GM12878 (cell line): ENCODE results near the gene SLC25A13. TPM values are rescaled to one million over a fixed set of nuclear protein-coding genes. Genes with fewer than 3 reads are reported as not detected.

ENCODE experiments used
- ATAC-seq: fragments of 200-7000 bp; cut with Tn5 transposase; 3 replicates; pipeline ENCODE4 v1.9.1; 2020; ENCODE audit warnings: mild to moderate bottlenecking, moderate library complexity
- BruUV-seq: library from RNA; stranded (reverse); fragments of 400-500 nt; replicated peaks from 2 replicates; lab custom pipeline; 2021; lab: Mats Ljungman, UMichigan
- CTCF ChIA-PET: fragments of 300-600 bp; sonication (Branson Sonifier 250); formaldehyde crosslinking; extraction: SDS; loops from one replicate; lab custom pipeline; 2021; ENCODE audit warnings: inconsistent platforms; lab: Yijun Ruan, JAX
- POLR2A ChIA-PET: fragments of 350-600 bp; formaldehyde crosslinking; extraction: SDS; loops from one replicate; lab custom pipeline; 2021; ENCODE audit warnings: inconsistent platforms; lab: Charles Lee
- RAD21 ChIA-PET: fragments of 300-600 bp; sonication (Branson Sonifier 250); formaldehyde crosslinking; loops from one replicate; lab custom pipeline; 2023; ENCODE audit warnings: antibody characterized with exemption; ENCODE audit not compliant: unreplicated experiment; lab: Charles Lee
- SMC1A ChIA-PET: fragments of 300-600 bp; sonication (Branson Sonifier 250); formaldehyde crosslinking; loops from one replicate; lab custom pipeline; 2023; ENCODE audit not compliant: unreplicated experiment, uncharacterized antibody; lab: Charles Lee
- DNase-seq: peaks from one replicate; pipeline ENCODE4 v3.0.0-alpha.2; 2011; ENCODE audit warnings: low read depth, low spot score
- FAIRE-seq: peaks from 3 replicates; lab custom pipeline; 2011; peaks lifted over from hg19 to GRCh38; lab: Jason Lieb, UNC
- H2AFZ ChIP-seq: 2 replicates; pipeline ENCODE4 v1.6.0; 2011; ENCODE audit warnings: low read depth, low read length, control low read depth; ENCODE audit not compliant: control insufficient read depth
- H3K27ac ChIP-seq: 2 replicates; pipeline ENCODE4 v1.5.1; 2011; ENCODE audit warnings: control low read depth; ENCODE audit not compliant: control insufficient read depth, insufficient read depth
- H3K27me3 ChIP-seq, 2 experiments: replicated peaks in 1 of 2; 2 replicates each; pipeline versions ENCODE4 v1.6.0 to v1.6.1; 2011; ENCODE audit warnings: low read length in 1 of 2; ENCODE audit not compliant: control insufficient read depth in 2 of 2, insufficient read depth in 2 of 2
- H3K36me3 ChIP-seq, 2 experiments: 2 replicates each; pipeline ENCODE4 v1.5.1; 2011; ENCODE audit warnings: low read length in 1 of 2; ENCODE audit not compliant: control insufficient read depth in 2 of 2, insufficient read depth in 2 of 2
- H3K4me1 ChIP-seq: 2 replicates; pipeline ENCODE4 v1.6.1; 2011; ENCODE audit warnings: mild to moderate bottlenecking, low read length, moderate library complexity, mixed read lengths; ENCODE audit not compliant: control insufficient read depth, insufficient read depth
- H3K4me2 ChIP-seq: 2 replicates; pipeline ENCODE4 v1.6.0; 2011; ENCODE audit warnings: control low read depth; ENCODE audit not compliant: control insufficient read depth, insufficient read depth
- H3K4me3 ChIP-seq: fragments of 200-600 bp; sonication (generic); 2 replicates; pipeline ENCODE4 v1.5.1; 2016
- H3K79me2 ChIP-seq: 2 replicates; pipeline ENCODE4 v1.6.0; 2011; ENCODE audit warnings: low read length; ENCODE audit not compliant: control insufficient read depth, insufficient read depth
- H3K9ac ChIP-seq: 2 replicates; pipeline ENCODE4 v1.8.0; 2011; ENCODE audit warnings: low read length, control low read depth, mixed read lengths; ENCODE audit not compliant: control insufficient read depth, insufficient read depth
- H3K9me3 ChIP-seq: replicated peaks from 3 replicates; pipeline ENCODE4 v1.5.1; 2011; ENCODE audit warnings: mild to moderate bottlenecking, low read length; ENCODE audit not compliant: control insufficient read depth, insufficient read depth
- H4K20me1 ChIP-seq: 2 replicates; pipeline ENCODE4 v1.6.0; 2011; ENCODE audit not compliant: control insufficient read depth, insufficient read depth
- CBFB ChIP-seq: IDR thresholded peaks from 2 replicates; pipeline ENCODE4 v1.6.1; 2016; ENCODE audit warnings: antibody characterized with exemption, low read depth
- CHD2 ChIP-seq: IDR thresholded peaks from 2 replicates; pipeline ENCODE4 v1.6.1; 2011; ENCODE audit warnings: low read depth, low read length, improper control_type of control experiment, borderline replicate concordance
- POLR2AphosphoS2 ChIP-seq: IDR thresholded peaks from 2 replicates; pipeline ENCODE4 v1.6.1; 2011; ENCODE audit warnings: low read depth, mild to moderate bottlenecking, low read length, improper control_type of control experiment, moderate library complexity
- RCOR1 ChIP-seq: conservative IDR thresholded peaks from 2 replicates; pipeline ENCODE4 v1.6.1; 2012; ENCODE audit warnings: low read depth, low read length, improper control_type of control experiment
- SMARCA5 ChIP-seq: fragments of 450-650 bp; IDR thresholded peaks from 2 replicates; pipeline ENCODE4 v1.6.1; 2017; ENCODE audit warnings: mild to moderate bottlenecking
- SREBF1 ChIP-seq: IDR thresholded peaks from 2 replicates; pipeline ENCODE4 v1.6.1; 2012; ENCODE audit warnings: mild to moderate bottlenecking, low read length
- TARDBP ChIP-seq: IDR thresholded peaks from 2 replicates; pipeline ENCODE4 v1.6.1; 2016; ENCODE audit warnings: borderline replicate concordance
- ZNF217 ChIP-seq: fragments of 450-650 bp; IDR thresholded peaks from 2 replicates; pipeline ENCODE4 v1.6.1; 2017; ENCODE audit warnings: antibody characterized with exemption, mild to moderate bottlenecking
- WGBS: methylation state at CpG from one replicate; pipeline ENCODE4 v1.1.6; 2016; ENCODE audit warnings: low lambda C conversion rate; ENCODE audit not compliant: insufficient replicate concordance, insufficient coverage; ENCODE audit errors: missing lambda C conversion rate; 5-methylcytosine and 5-hydroxymethylcytosine counted together
- in situ Hi-C: fragments of 300-500 bp; cut with MboI; formaldehyde crosslinking; loops from 9 replicates; pipeline ENCODE4 v1.14.3; 2018; ENCODE audit warnings: mixed read lengths
- intact Hi-C: fragments of 100-400 bp; cut with micrococcal nuclease; formaldehyde crosslinking; loops from one replicate; pipeline ENCODE4 v1.14.2; 2022; ENCODE audit not compliant: unreplicated experiment
- polyA plus RNA-seq, 11 experiments: library from polyadenylated mRNA; depleted of rRNA in 4 of 11; unstranded in 6 of 11; stranded (reverse) in 5 of 11; fragments of >200 nt; fragmentation: Nextera tagmentation in 4 of 11; fragmentation: Illumina TruSeq in 1 of 11; extraction: Ambion mirVana in 4 of 11; extraction: Trizol in 1 of 11; gene quantifications; 1 replicate in 1 of 11; 2 replicates in 10 of 11; pipeline versions ENCODE4 v1.2.1 to v1.2.3, GENCODE V29; 2011 to 2016; ENCODE audit warnings: inconsistent platforms in 2 of 11, missing spikeins in 2 of 11, low read depth in 1 of 11
- total RNA-seq, 4 experiments: library from RNA; depleted of rRNA in 3 of 4; stranded (reverse); fragments of >200 nt in 3 of 4; fragmentation: Illumina TruSeq in 1 of 4; extraction: Trizol in 1 of 4; gene quantifications; 2 replicates each; pipeline versions ENCODE4 v1.2.1 to v1.2.3, GENCODE V29; 2013 to 2021
- TF ChIP-seq, protein P1 (sequence below): IDR thresholded peaks from 2 replicates; pipeline ENCODE4 v1.6.1; 2012; ENCODE audit warnings: low read depth, low read length, improper control_type of control experiment
- TF ChIP-seq, protein P2 (sequence below): IDR thresholded peaks from 2 replicates; pipeline ENCODE4 v1.6.1; 2011; ENCODE audit warnings: borderline replicate concordance, low read depth, mild to moderate bottlenecking, moderate library complexity, mixed read lengths, low read length; ENCODE audit not compliant: insufficient read depth; ENCODE audit errors: extremely low read length

The SLC25A13 gene
- total and polyA plus RNA-seq, 10 of the 15 experiments (the other 5 are each of a cell fraction or from before 2014, with no cell fraction given): 7.0 to 24.7 (median 18.6) TPM

DNA sequence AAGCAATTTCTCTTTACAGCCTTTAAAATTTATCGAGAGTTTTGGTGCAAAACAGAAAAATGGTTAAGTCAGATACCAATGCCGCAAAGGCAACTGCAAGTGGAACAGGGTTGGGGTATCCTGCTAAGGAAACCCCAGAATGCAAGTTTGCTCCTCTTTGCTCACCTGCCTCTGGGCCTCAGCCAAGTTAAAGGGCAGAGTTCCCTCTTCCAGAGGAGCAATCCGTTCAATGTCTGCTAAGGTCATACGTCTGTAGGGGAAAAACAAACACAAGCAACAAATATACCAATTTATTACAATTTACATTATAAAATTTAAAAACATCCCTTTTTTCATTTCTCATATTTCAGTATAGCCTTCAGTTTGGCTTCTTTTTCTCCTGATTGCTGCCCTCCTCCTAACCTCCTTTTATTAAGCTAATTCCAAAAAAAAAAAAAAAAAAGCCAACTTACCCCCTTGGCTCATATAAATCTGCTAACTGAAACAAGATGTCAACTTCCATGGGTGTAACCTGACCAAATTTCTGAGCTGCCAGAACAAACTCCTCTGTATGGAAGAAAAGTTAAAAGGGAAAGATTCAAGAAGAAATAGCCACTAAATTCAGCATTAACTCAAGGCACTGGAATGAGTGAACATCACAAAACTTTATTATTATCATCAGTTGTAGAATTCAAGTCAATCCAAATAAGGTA, 132.6 kb downstream of the SLC25A13 start:
- no peak overlapping the region for H3K4me3 ChIP-seq
- no peaks in the 10 kb centered on the region for H3K4me1 ChIP-seq
- DNase-seq (no peak), ATAC-seq (no peak), FAIRE-seq (no peak)
- H3K9ac ChIP-seq: no peak overlapping the region
- 75% methylated on average over 4 of the region's 4 CpGs for WGBS
- CTCF ChIA-PET: no interaction called here
- SMC1A ChIA-PET: no interaction called here
- BruUV-seq: no TSS peak
- intact Hi-C loops: no loop called here
- peaks cover 0 to 4% of the 10 kb centered on the region in 2 experiments; a peak in 2 of 4 replicates for H3K36me3 ChIP-seq
- POLR2A ChIA-PET: interaction anchor here (0.5 kb wide), 1 partner anchor 8 kb away, joined by 5 read pairs; no protein-coding TSS in a partner anchor
- in situ Hi-C loops: no loop called here
- H3K27ac ChIP-seq: no peak overlapping the region
- RAD21 ChIA-PET: interaction anchor here (0.7 kb wide), 1 partner anchor 58 kb away, joined by 3 read pairs; no protein-coding TSS in a partner anchor
- no peak overlapping the region for H2AFZ ChIP-seq
- H3K9me3 ChIP-seq: no peaks in the 10 kb centered on the region
- no peaks in the 10 kb centered on the region for H3K79me2 ChIP-seq
- no peak overlapping the region for H3K4me2 ChIP-seq
- H3K27me3 ChIP-seq: no peaks in the 10 kb centered on the region
- H4K20me1 ChIP-seq: no peaks in the 10 kb centered on the region
- TF ChIP-seq TARDBP: no peak
- no peak for TF ChIP-seq RCOR1
- TF ChIP-seq, protein P1, sequence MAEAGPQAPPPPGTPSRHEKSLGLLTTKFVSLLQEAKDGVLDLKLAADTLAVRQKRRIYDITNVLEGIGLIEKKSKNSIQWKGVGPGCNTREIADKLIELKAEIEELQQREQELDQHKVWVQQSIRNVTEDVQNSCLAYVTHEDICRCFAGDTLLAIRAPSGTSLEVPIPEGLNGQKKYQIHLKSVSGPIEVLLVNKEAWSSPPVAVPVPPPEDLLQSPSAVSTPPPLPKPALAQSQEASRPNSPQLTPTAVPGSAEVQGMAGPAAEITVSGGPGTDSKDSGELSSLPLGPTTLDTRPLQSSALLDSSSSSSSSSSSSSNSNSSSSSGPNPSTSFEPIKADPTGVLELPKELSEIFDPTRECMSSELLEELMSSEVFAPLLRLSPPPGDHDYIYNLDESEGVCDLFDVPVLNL: no peak
- TF ChIP-seq SMARCA5: no peak
- TF ChIP-seq CHD2: no peak
- TF ChIP-seq, protein P2, sequence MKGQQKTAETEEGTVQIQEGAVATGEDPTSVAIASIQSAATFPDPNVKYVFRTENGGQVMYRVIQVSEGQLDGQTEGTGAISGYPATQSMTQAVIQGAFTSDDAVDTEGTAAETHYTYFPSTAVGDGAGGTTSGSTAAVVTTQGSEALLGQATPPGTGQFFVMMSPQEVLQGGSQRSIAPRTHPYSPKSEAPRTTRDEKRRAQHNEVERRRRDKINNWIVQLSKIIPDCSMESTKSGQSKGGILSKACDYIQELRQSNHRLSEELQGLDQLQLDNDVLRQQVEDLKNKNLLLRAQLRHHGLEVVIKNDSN: no peak
- TF ChIP-seq SREBF1: no peak
- TF ChIP-seq CBFB: no peak
- TF ChIP-seq ZNF217: no peak
- TF ChIP-seq POLR2AphosphoS2: no peak
